ENCODE results near the gene STEAP1B.
A peak's percentile ranks its signal among the peaks of the same experiment; 100 is the strongest.
"Not testable (repeated sequence)": the region's sequence is repeated elsewhere in the genome, so short reads cannot be mapped to it uniquely, and the experiment has no call there.

The STEAP1B gene

DNA sequence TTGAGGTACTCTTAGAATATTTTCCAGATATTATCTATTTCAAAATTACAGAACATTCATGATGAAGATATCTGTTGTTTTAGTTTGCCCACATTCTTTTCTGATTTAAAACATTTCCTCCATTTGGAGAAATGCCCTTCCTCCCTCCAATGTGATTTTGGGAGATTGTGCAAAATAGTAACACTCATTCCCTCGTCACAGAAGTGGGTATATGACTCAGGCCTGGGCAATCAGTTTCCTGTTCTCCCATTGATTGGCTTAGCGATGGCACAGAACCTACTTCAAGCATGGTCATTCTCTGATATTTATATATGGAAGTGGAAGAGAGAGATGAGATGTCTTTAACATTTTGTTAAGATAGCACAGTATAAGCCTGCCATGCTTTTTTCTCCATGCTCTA lies 3.1 kb downstream of the STEAP1B start:
- not testable (repeated sequence) for DNase-seq (ENCODE audit: low spot score)

GRCh38 chr7:22496296-22496888 lies 3.6 kb downstream of the STEAP1B start:
- not testable (repeated sequence) for DNase-seq (ENCODE audit: low spot score)

DNA sequence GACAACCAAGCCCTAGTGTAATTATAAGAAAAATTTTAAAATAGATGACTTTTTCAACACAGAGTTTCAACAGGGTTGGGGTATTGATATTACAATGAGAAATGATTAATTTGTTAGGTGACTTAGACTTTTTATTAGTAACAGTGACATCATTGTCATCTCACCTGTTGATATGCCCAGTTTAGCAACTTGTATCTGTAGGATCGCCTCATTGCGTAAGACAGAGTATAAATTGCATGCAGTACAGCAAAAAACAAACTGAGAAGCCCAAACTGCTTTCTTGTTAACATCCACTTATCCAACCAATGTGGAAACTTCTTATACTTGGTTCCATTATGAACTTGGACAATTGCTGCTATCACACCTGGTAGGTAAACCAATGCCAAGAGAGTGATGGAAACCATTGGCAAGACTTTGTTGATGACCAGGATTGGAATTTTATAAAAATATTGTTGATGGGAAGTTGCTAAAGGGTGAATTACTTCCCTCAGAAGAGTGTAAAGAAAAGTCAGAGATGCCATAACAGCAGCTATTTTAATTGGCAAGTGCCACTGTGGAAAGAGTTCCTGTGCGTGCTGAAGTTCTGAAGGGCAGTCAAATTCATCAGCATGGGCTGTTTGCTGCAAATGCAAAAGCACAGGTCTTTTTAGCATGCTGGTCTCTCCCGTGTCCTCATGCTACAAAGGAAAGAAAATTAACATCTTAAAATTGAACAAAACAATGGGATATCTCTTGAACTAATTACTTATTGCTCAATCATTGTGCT lies 6.6 kb downstream of the STEAP1B start:
- DNase-seq (ENCODE audit: low spot score) = not testable (repeated sequence)

DNA sequence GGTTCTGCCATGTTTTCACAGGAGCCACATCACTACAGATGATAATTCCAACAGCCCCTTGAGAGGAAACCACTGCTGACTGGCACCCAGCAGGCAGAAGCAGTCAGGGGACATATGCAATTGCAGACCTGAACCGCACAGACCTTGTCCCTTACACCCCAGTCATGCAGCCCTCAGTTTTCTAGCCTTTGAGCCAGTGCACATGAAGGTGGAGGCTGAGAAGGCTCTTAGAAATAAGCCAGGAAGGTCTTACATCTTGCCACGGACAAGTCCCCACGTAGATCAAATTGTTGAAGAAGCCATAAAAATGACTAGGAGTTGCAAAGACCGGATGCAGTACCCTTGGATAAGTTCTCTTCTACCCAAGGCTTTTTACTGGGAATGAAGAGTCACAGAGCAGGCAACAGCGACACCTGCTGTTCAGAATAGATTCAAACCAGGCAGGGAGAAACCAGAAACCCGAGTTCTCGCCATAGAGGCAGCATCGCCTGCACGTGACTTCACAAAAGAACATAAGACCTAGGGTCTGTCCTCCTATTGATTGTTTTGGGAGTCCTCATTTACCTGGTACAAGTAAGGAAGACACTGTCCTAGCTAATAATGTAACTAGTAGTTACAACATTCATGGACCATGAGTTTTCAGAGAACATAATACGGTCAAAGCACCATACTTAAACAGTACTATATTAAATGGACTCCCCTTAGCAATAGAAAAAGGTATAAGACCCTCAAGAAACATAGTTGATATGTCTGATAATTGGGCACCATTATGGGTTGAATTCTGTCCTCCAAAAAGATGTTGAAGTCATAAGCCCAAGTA lies 11.1 kb downstream of the STEAP1B start:
- peak; percentile 79 for DNase-seq (ENCODE audit: low spot score)

DNA sequence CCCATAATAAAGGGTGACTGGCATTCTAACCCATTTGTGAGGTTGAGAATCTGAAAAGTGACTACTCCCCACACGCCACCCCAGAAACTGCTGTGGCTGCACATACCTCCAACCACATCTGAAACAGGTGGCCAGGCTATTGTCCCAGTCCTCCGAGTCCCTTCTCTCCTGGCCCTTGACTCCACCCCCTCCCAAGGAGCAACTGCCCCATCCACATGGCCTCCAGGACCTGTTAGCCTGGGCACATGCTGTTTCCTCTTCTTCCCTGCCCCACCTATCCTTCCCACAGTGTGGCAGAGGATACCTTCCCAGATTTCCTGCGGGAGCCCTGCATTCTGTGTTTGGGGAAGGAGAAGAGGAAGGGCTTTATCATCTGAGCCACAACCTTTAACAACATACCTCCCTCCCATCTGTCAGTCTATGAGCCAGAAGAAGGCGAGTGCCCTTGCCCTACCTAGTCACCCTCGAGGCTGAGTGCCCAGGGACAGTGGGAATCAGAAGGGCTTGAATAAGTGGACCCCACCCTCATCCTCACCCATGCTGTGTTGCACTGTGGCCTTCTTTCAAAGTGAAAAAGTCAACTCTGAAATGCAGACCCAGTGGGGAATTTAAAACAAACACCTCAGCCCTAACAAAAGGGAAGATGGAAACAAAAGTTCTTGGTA lies 11.9 kb downstream of the STEAP1B start:
- DNase-seq (ENCODE audit: low spot score) = no peak

GRCh38 chr7:22486597-22486996 lies 13.4 kb downstream of the STEAP1B start:
- no peak for DNase-seq (ENCODE audit: low spot score)

GRCh38 chr7:22485189-22485588 lies 14.8 kb downstream of the STEAP1B start:
- DNase-seq (ENCODE audit: low spot score) = no peak

GRCh38 chr7:22482503-22482902 lies 17.5 kb downstream of the STEAP1B start:
- DNase-seq (ENCODE audit: low spot score) = no peak

- peak; percentile 32 for DNase-seq (ENCODE audit: low spot score)
These were observed 18.3 kb downstream of the STEAP1B start for GRCh38 chr7:22481726-22482125.

DNA sequence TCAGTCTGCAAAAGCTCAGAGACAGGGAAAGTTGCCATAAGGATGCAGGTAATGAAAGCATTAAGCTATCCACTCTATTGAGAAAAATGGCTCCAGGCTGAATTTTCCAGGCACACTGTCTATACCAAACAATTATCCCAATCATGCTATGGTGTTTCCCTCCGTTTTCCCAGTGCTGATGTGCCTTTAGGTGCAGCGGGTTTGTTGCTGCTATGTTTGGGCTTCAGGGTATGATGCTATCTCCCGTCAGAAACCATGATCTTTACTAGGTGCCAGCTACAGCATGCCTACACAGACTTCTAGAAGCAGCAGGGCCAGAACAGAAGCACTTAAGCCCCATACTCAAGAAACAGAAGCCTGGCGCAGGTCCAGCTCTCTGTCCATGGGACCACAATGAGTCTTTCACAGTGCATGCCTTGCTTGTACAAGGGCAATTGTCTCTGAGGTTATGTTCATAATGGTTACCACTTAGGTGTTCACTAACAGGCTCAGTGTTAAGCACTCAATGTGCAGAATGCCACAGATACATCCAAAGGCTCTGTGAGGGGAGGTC lies 19.4 kb downstream of the STEAP1B start:
- DNase-seq (ENCODE audit: low spot score) = no peak

DNA sequence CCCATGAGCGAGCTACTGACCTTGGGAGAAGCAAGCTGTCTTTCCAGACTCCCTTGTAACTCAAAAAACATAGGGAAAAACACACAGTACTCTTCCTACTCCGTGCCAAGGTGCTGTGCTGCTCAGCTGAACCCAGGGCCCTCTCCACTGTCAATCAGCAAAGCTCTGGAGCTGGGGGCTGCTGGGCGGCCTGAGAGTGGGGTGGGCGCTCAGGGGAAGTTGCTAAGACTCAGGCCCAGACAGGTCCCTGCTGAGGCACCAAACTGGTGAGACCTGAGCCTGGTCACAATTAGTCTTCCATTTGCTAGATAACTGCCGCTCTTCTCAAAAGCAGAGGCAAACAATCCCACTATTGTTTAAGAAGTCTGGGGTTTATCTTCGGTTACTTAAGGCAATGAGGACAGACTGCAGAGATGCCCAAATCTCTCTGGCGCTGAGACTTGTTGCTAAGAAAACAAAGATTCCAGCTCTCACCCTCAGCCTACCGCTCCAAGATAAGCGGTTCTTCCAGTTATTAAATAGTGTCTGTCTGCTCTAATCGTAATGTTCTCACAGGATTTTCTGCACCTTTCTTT lies 22.0 kb downstream of the STEAP1B start:
- DNase-seq (ENCODE audit: low spot score) = no peak

- no peak for DNase-seq (ENCODE audit: low spot score)
These were observed 22.7 kb downstream of the STEAP1B start for GRCh38 chr7:22477262-22477661.

DNA sequence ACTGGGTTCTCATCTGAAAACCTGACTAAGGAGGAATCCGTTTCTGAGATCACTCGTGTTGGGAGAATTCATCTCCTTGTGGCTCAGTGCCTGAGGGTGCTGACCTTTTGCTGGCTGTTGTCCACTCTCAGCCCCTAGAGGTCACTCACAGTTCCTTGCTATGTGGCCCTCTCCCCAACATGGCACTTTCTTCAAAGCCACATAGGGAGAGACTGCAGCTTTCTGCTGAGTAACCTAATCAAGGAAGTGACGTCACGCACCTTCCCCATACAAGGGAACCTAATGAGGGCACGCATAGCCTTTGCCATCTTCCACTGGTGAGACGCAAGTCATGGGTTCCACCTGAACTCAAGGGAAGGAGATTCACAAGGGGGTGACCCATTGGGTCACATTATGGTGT lies 23.2 kb downstream of the STEAP1B start:
- no peak for DNase-seq (ENCODE audit: low spot score)

DNA sequence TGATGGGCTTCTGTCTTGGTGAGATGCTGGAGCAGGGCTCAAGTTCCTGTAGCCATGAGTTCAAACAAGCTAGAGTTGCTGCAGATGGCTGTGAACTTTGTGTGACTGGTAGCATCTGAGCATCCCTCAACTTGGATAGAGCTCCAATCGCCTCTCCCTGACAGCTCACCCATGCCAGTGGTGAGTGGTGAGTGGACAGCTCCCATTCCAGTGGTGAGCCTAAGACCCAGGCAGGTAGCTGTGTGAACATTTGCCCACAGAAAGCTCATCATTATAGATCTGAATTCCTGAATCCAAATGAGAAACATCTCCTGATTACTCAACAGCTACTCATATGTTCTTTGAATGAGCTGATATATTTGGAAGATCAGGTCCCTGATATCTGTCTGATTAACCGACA lies 25.3 kb downstream of the STEAP1B start:
- DNase-seq (ENCODE audit: low spot score) = no peak

DNA sequence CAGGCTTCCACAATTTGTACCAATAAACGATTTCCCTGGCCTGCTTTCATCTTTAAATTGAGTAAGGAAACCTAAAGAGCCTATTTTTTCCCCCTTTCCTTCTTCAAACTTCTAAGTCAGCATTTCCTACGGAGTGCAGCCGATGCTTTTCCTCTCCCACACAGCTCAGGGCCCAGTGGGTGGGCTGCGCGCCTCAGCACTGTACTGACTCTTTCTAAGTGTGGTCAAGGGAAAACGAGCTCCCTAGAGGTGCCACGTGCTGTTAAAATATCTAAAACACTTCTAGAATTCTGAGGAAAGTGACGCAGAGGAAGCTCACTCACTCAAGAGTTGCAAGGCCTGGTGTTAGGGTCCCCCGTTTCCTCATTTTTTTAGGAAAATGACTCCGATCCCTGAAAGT lies 29.0 kb downstream of the STEAP1B start:
- DNase-seq (ENCODE audit: low spot score) = no peak

GRCh38 chr7:22469371-22470143 lies 30.4 kb downstream of the STEAP1B start:
- DNase-seq (ENCODE audit: low spot score) = no peak

DNA sequence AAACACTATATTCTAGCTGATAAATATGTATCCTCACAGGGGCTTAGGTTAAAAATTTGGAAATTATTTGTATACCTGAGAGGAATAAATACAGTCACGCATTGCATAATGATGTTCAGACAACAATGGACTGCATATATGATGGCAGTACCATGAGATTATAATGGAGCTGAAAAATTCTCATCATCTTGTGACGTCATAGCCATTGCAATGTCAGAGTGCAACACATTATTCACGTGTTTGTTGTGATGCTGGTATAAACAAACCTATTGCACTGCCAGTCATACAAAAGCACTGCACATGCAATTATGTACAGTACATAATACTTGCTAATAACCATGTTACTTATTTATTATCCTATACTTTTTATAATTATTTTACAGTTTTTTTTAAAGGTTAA lies 31.4 kb downstream of the STEAP1B start:
- DNase-seq (ENCODE audit: low spot score) = no peak

DNA sequence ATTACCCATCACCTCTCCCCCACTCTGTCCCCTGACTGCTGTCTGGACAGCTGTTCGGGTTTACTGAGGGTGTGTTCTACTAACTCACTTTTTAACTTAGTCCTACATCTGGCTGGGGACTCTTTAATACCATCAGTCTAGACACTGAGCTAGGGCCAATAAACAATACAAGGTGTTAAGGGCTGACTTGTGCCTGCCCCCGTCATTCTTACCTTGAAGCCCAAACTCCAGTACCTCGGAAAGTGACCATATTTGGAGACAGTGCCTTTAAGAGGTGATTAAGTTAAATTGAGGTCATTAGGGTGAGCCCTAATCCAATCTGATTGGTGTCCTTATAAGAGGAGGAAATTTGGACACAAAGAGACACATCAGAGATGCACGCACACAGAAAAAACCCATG lies 35.7 kb downstream of the STEAP1B start:
- DNase-seq (ENCODE audit: low spot score) = no peak

DNA sequence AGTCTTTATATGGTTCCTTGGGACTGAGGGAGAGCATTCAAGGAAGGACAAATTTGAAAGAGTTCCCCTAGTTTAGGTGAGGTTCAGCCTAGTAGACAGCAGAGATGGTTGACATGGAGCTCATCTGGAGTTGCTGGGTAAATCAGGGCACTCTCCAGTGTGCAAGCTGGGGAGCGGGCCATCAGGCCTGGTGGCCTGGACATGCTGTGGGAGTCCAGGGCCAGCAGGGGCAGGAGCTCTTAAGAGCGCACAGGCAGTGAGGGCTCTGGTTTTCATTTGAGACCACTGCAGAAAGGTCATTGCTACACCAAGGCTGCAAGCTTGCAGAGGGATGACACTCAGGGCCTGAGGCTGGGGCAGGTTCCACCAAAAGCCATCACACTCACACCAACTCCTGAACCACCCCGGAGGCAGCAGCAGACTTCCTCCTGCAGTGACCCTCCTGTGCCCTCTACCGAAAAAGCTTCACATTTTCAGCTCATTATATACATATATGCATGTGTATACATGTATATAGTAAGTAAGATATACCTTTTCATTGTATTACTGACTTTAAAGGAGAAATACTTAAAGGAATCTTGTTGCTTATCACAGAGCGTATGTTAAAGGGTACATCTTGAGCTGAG lies 39.5 kb downstream of the STEAP1B start:
- DNase-seq (ENCODE audit: low spot score) = no peak

GRCh38 chr7:22457471-22457870 lies 42.5 kb downstream of the STEAP1B start:
- DNase-seq (ENCODE audit: low spot score) = no peak

DNA sequence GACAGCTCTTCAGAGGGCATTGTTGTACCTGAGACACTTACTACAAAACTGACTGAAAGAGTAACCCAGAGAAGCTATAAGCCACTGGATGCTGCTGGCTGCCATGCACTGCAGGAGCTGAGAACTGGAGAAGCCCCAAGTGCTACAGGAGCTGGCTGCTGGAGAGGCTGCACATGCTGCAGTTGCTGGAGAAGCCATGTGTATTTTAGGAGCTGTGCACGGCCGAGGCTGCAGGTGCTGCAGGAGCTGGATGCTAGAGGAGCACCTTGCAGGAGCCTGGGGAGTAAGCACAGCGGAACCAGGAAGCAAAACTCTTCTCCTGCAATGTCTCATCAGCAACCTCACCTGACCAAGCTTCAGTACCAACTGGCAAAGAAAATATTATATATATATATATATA lies 45.5 kb downstream of the STEAP1B start:
- DNase-seq (ENCODE audit: low spot score) = no peak
